Liver (tissue), 3 donors: Measurements from ENCODE around the gene MC2R.

Experiments used
- ATF3 ChIP-seq: IDR thresholded peaks from 2 replicates; pipeline ENCODE4 v1.6.1; 2016; ENCODE audit warnings: antibody characterized with exemption
- CTCF ChIP-seq: fragments of 150-350 bp; IDR thresholded peaks from 2 replicates; pipeline ENCODE4 v1.5.1; 2017; ENCODE audit warnings: improper control_type of control experiment, low read depth, low read length; ENCODE audit not compliant: missing input control
- HNF4A ChIP-seq, 2 donors: conservative IDR thresholded peaks; 2 replicates each; pipeline ENCODE4 v1.6.1; 2016; ENCODE audit warnings: antibody characterized with exemption in 2 of 2, mild to moderate bottlenecking in 2 of 2
- RAD21 ChIP-seq, 2 donors: IDR thresholded peaks; 2 replicates each; pipeline ENCODE4 v1.6.1; 2016; ENCODE audit warnings: antibody characterized with exemption in 2 of 2, mild to moderate bottlenecking in 2 of 2
- REST ChIP-seq: IDR thresholded peaks from 2 replicates; pipeline ENCODE4 v1.6.1; 2016; ENCODE audit warnings: antibody characterized with exemption, mild to moderate bottlenecking
- SP1 ChIP-seq: IDR thresholded peaks from 2 replicates; pipeline ENCODE4 v1.6.1; 2018; ENCODE audit warnings: antibody characterized with exemption, mild to moderate bottlenecking
- TAF1 ChIP-seq: conservative IDR thresholded peaks from 2 replicates; pipeline ENCODE4 v1.6.1; 2016; ENCODE audit warnings: antibody characterized with exemption, mild to moderate bottlenecking
- YY1 ChIP-seq: IDR thresholded peaks from 2 replicates; pipeline ENCODE4 v1.6.1; 2016; ENCODE audit warnings: antibody characterized with exemption, mild to moderate bottlenecking
- donor health status: healthy.
- donor health status: healthy.

GRCh38 chr18:13879937-13880336 lies 35.4 kb downstream of the MC2R start:
- TF ChIP-seq CTCF (no peak), REST (no peak), TAF1 (no peak), ATF3 (no peak), SP1 (no peak), RAD21 (IDR thresholded peaks at IDR 0.05) (no peak), HNF4A (conservative IDR thresholded peaks at IDR 0.05) (no peak), YY1 (no peak)
